Panc1 (cell line): Measurements from ENCODE around the gene SLC12A8.

Source experiments
- CTCF ChIP-seq: fragments of 450-650 bp; IDR thresholded peaks from 2 replicates; pipeline ENCODE4 v1.5.1; 2017; ENCODE audit warnings: mild to moderate bottlenecking
- POLR2AphosphoS5 ChIP-seq: IDR thresholded peaks from 2 replicates; pipeline ENCODE4 v1.6.1; 2012; ENCODE audit warnings: mild to moderate bottlenecking, low read depth, low read length, moderate library complexity
- REST ChIP-seq, 2 experiments: IDR thresholded peaks; 2 replicates each; pipeline ENCODE4 v1.6.1; 2011 to 2012; ENCODE audit warnings: low read depth in 2 of 2, control low read depth in 1 of 2, low read length in 1 of 2, mild to moderate bottlenecking in 1 of 2, moderate library complexity in 1 of 2; ENCODE audit not compliant: insufficient read depth in 1 of 2

GRCh38 chr3:125177746-125178145 is 34.8 kb downstream of the SLC12A8 start:
- no peak for TF ChIP-seq CTCF
- TF ChIP-seq REST (IDR thresholded peaks at IDR 0.05; ENCODE audit: insufficient read depth in 1 of 2, low read depth in 2 of 2, low read length in 1 of 2) = no peak
- TF ChIP-seq POLR2AphosphoS5 = no peak
